NCI-H2029 (cell line): ENCODE results near the gene FRMPD2.
"Not testable (repeated sequence)": the region's sequence is repeated elsewhere in the genome, so short reads cannot be mapped to it uniquely, and the experiment has no call there.

Experiments used
- DNase-seq: peaks from one replicate; lab custom pipeline; 2025; lab: John Stamatoyannopoulos, UW

Gene FRMPD2

GRCh38 chr10:48125631-48126030, 148.9 kb downstream of the FRMPD2 start:
- not testable (repeated sequence) for DNase-seq

GRCh38 chr10:48122618-48123017, 151.9 kb downstream of the FRMPD2 start:
- not testable (repeated sequence) for DNase-seq

- not testable (repeated sequence) for DNase-seq
Observed at GRCh38 chr10:48110277-48110676, 164.2 kb downstream of the FRMPD2 start.
